ENCODE measurements around the gene TNFRSF1B.

GRCh38 chr1:12231276-12231595 lies 64.4 kb downstream of the TNFRSF1B start:
- no peak for TF ChIP-seq EZH2 (IDR thresholded peaks at IDR 0.05; ENCODE audit: low read length)
- no peak for TF ChIP-seq CTCF (optimal IDR thresholded peaks at IDR 0.05 in 1 of 3, IDR thresholded peaks at IDR 0.05 in 1 of 3, conservative IDR thresholded peaks at IDR 0.05 in 1 of 3; ENCODE audit: extremely low read depth in 1 of 3, insufficient read depth in 2 of 3, low read length in 3 of 3)

Data from keratinocyte (primary cell).